H9 (cell line): ENCODE measurements around the gene SLC41A1. TPM values are rescaled to one million over a fixed set of nuclear protein-coding genes. Genes with fewer than 3 reads are reported as not detected.

Source experiments
- DNase-seq: peaks from one replicate; pipeline ENCODE4 v3.0.0-alpha.2; 2017
- H2AFZ ChIP-seq: one replicate; pipeline ENCODE4 v1.6.1; 2013; ENCODE audit warnings: mild to moderate bottlenecking, low read length, control low read depth, moderate library complexity
- H2AK5ac ChIP-seq: 2 replicates; pipeline ENCODE4 v1.6.1; 2013; ENCODE audit warnings: low read length, control low read depth, mixed read lengths; ENCODE audit not compliant: insufficient read length
- H2BK120ac ChIP-seq: one replicate; pipeline ENCODE4 v1.6.1; 2013; ENCODE audit warnings: low read depth, mild to moderate bottlenecking, low read length, control low read depth, inconsistent platforms; ENCODE audit not compliant: poor library complexity, severe bottlenecking
- H2BK12ac ChIP-seq: 2 replicates; pipeline ENCODE4 v1.6.1; 2013; ENCODE audit warnings: low read length, control low read depth, mixed read lengths, low read depth; ENCODE audit not compliant: insufficient read length
- H2BK15ac ChIP-seq: 2 replicates; pipeline ENCODE4 v1.6.1; 2013; ENCODE audit warnings: low read depth, low read length, control low read depth
- H2BK20ac ChIP-seq: one replicate; pipeline ENCODE4 v1.6.1; 2013; ENCODE audit warnings: low read depth, mild to moderate bottlenecking, low read length, control low read depth, inconsistent platforms; ENCODE audit not compliant: poor library complexity, severe bottlenecking
- H2BK5ac ChIP-seq: 2 replicates; pipeline ENCODE4 v1.6.1; 2013; ENCODE audit warnings: low read length, control low read depth, mixed read lengths; ENCODE audit not compliant: insufficient read length
- H3K14ac ChIP-seq: 2 replicates; pipeline ENCODE4 v1.6.1; 2013; ENCODE audit warnings: low read length, control low read depth; ENCODE audit not compliant: insufficient read depth
- H3K18ac ChIP-seq: 2 replicates; pipeline ENCODE4 v1.6.1; 2013; ENCODE audit warnings: low read depth, mild to moderate bottlenecking, mixed read lengths, low read length, control low read depth; ENCODE audit not compliant: insufficient read length
- H3K23ac ChIP-seq: 2 replicates; pipeline ENCODE4 v1.6.1; 2013; ENCODE audit warnings: low read length, control low read depth, mixed read lengths, low read depth; ENCODE audit not compliant: insufficient read length
- H3K23me2 ChIP-seq: 2 replicates; pipeline ENCODE4 v1.6.1; 2013; ENCODE audit warnings: low read depth, mild to moderate bottlenecking, mixed read lengths, low read length, control low read depth; ENCODE audit not compliant: insufficient read length, poor library complexity, severe bottlenecking
- H3K27ac ChIP-seq: 2 replicates; pipeline ENCODE4 v1.5.1; 2013; ENCODE audit warnings: low read length, control low read depth, mixed read lengths, low read depth; ENCODE audit not compliant: insufficient read length
- H3K27me3 ChIP-seq: 2 replicates; pipeline ENCODE4 v1.6.1; 2013; ENCODE audit warnings: low read length, control low read depth, inconsistent platforms; ENCODE audit not compliant: insufficient read depth
- H3K4ac ChIP-seq: 2 replicates; pipeline ENCODE4 v1.6.1; 2013; ENCODE audit warnings: low read depth, mild to moderate bottlenecking, control low read depth, inconsistent platforms, low read length, moderate library complexity
- H3K4me1 ChIP-seq: 2 replicates; pipeline ENCODE4 v1.6.1; 2013; ENCODE audit warnings: low read length, control low read depth, inconsistent platforms; ENCODE audit not compliant: insufficient read depth
- H3K4me2 ChIP-seq: 2 replicates; pipeline ENCODE4 v1.6.1; 2013; ENCODE audit warnings: low read length, control low read depth, mixed read lengths; ENCODE audit not compliant: insufficient read length, insufficient read depth
- H3K56ac ChIP-seq: 2 replicates; pipeline ENCODE4 v1.6.1; 2013; ENCODE audit warnings: low read depth, mild to moderate bottlenecking, mixed read lengths, low read length, control low read depth; ENCODE audit not compliant: insufficient read length
- H3K79me1 ChIP-seq: 2 replicates; pipeline ENCODE4 v1.6.1; 2013; ENCODE audit warnings: low read depth, mild to moderate bottlenecking, moderate library complexity, low read length, control low read depth, inconsistent platforms; ENCODE audit not compliant: insufficient read depth, poor library complexity, severe bottlenecking
- H3K79me2 ChIP-seq: 2 replicates; pipeline ENCODE4 v1.6.1; 2013; ENCODE audit warnings: low read length, control low read depth, inconsistent platforms; ENCODE audit not compliant: insufficient read depth
- H3K9ac ChIP-seq: 2 replicates; pipeline ENCODE4 v1.6.1; 2013; ENCODE audit warnings: low read length, control low read depth, mixed read lengths; ENCODE audit not compliant: insufficient read length; ENCODE audit errors: extremely low read depth
- H3K9me3 ChIP-seq: one replicate; pipeline ENCODE4 v1.6.1; 2013; ENCODE audit warnings: low read depth, low read length, inconsistent platforms; ENCODE audit not compliant: control insufficient read depth
- H3T11ph ChIP-seq: one replicate; pipeline ENCODE4 v1.6.1; 2013; ENCODE audit warnings: mild to moderate bottlenecking, low read length, control low read depth, inconsistent platforms
- H4K20me1 ChIP-seq: one replicate; pipeline ENCODE4 v1.6.1; 2013; ENCODE audit not compliant: control insufficient read depth, insufficient read length, insufficient read depth
- H4K5ac ChIP-seq: 2 replicates; pipeline ENCODE4 v1.6.1; 2013; ENCODE audit warnings: low read depth, mild to moderate bottlenecking, mixed read lengths, low read length, control low read depth; ENCODE audit not compliant: insufficient read length
- H4K8ac ChIP-seq: replicated peaks from 2 replicates; pipeline ENCODE4 v1.6.1; 2013; ENCODE audit warnings: low read length, control low read depth, mixed read lengths, low read depth; ENCODE audit not compliant: insufficient read length
- H4K91ac ChIP-seq: 2 replicates; pipeline ENCODE4 v1.6.1; 2013; ENCODE audit warnings: low read depth, mild to moderate bottlenecking, moderate library complexity, mixed read lengths, low read length, control low read depth; ENCODE audit not compliant: insufficient read length
- H3K27ac Mint-ChIP-seq, 3 experiments: 2 replicates in 2 of 3; 3 replicates in 1 of 3; pipeline ENCODE4 v1.8.0; 2020 to 2021; ENCODE audit warnings: mixed read lengths in 3 of 3, mild to moderate bottlenecking in 1 of 3, moderate library complexity in 1 of 3
- H3K27me3 Mint-ChIP-seq: 2 replicates; pipeline ENCODE4 v1.8.0; 2021; ENCODE audit warnings: low read depth, mild to moderate bottlenecking, moderate library complexity, mixed read lengths
- H3K36me3 Mint-ChIP-seq, 3 experiments: 2 replicates in 2 of 3; 3 replicates in 1 of 3; pipeline ENCODE4 v1.8.0; 2020 to 2021; ENCODE audit warnings: low read depth in 3 of 3, mixed read lengths in 3 of 3; ENCODE audit not compliant: insufficient read depth in 1 of 3
- H3K4me1 Mint-ChIP-seq, 2 experiments: 2 replicates each; pipeline ENCODE4 v1.8.0; 2020; ENCODE audit warnings: mixed read lengths in 2 of 2
- H3K4me3 Mint-ChIP-seq, 2 experiments: 2 replicates in 1 of 2; 3 replicates in 1 of 2; pipeline ENCODE4 v1.8.0; 2020 to 2021; ENCODE audit warnings: mild to moderate bottlenecking in 2 of 2, mixed read lengths in 2 of 2, moderate library complexity in 1 of 2
- H3K9me3 Mint-ChIP-seq, 2 experiments: 2 replicates in 1 of 2; 3 replicates in 1 of 2; pipeline ENCODE4 v1.8.0; 2020; ENCODE audit warnings: mild to moderate bottlenecking in 2 of 2, mixed read lengths in 2 of 2, moderate library complexity in 1 of 2
- WGBS: extraction: QIAGEN DNeasy Blood & Tissue Kit; methylation state at CpG from one replicate; pipeline ENCODE4 v1.1.7; 2013; ENCODE audit warnings: missing lambda C conversion rate, low lambda C conversion rate, mixed read lengths; ENCODE audit not compliant: insufficient read length; ENCODE audit errors: extremely low coverage; 5-methylcytosine and 5-hydroxymethylcytosine counted together
- total RNA-seq: library from RNA; stranded (reverse); gene quantifications from 2 replicates; pipeline ENCODE4 v1.2.1, GENCODE V29; 2021
- TF ChIP-seq, protein P1 (sequence below): fragments of 200-600 bp; sonication (generic); conservative IDR thresholded peaks from 3 replicates; pipeline ENCODE4 v1.8.0; 2021; ENCODE audit warnings: antibody characterized with exemption, mild to moderate bottlenecking

Gene SLC41A1
- total RNA-seq, 1 experiment from 2014 or later = 18.2 TPM

DNA sequence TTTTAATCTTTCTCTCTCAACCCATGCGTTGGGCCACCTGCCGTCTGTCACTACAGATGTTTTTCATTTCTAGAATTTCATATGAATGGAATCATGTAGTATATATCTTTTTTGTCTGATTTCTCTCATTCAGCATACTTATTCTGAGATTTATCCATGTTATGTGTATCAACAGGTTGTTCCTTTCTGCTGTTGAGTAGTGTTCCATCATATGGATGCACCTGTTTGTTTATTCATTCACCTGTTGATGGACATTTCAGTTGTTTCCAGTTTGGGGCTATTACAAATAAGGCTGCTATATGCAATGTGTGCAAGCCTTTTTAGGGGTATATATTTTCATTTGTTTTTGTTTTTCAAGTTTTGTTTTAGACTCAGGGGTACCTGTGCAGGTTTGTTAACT lies 9.4 kb upstream of the SLC41A1 start:
- TF ChIP-seq, protein P1, sequence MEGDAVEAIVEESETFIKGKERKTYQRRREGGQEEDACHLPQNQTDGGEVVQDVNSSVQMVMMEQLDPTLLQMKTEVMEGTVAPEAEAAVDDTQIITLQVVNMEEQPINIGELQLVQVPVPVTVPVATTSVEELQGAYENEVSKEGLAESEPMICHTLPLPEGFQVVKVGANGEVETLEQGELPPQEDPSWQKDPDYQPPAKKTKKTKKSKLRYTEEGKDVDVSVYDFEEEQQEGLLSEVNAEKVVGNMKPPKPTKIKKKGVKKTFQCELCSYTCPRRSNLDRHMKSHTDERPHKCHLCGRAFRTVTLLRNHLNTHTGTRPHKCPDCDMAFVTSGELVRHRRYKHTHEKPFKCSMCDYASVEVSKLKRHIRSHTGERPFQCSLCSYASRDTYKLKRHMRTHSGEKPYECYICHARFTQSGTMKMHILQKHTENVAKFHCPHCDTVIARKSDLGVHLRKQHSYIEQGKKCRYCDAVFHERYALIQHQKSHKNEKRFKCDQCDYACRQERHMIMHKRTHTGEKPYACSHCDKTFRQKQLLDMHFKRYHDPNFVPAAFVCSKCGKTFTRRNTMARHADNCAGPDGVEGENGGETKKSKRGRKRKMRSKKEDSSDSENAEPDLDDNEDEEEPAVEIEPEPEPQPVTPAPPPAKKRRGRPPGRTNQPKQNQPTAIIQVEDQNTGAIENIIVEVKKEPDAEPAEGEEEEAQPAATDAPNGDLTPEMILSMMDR = no peak
- H3K23me2 ChIP-seq = no peaks in the 10 kb centered on the region
- Mint-ChIP-seq H3K27me3 (no peaks in the 10 kb centered on the region), H3K36me3 (peaks cover 0 to 4% (median 4%) of the 10 kb centered on the region in 3 experiments; a peak in 3 of 7 replicates), H3K4me3 (no peak overlapping the region), H3K9me3 (peaks cover 4 to 5% of the 10 kb centered on the region in 2 experiments; a peak in 3 of 5 replicates), H3K27ac (no peak overlapping the region), H3K4me1 (peaks cover 28 to 30% of the 10 kb centered on the region in 2 experiments)
- no CpG with 5 or more reads among the region's 2 CpGs for WGBS
- H4K91ac ChIP-seq = no peak overlapping the region
- no peak overlapping the region for H2BK120ac ChIP-seq
- H3K4me2 ChIP-seq = no peak overlapping the region
- H3K4me1 ChIP-seq = no peaks in the 10 kb centered on the region
- no peak overlapping the region for H2AK5ac ChIP-seq
- no peak overlapping the region for H3K56ac ChIP-seq
- no peak overlapping the region for H3K18ac ChIP-seq
- DNase-seq = no peak
- H3K79me1 ChIP-seq = no peaks in the 10 kb centered on the region
- H3K9me3 ChIP-seq = no peaks in the 10 kb centered on the region
- no peak overlapping the region for H3K14ac ChIP-seq
- H2BK12ac ChIP-seq = no peak overlapping the region
- H3T11ph ChIP-seq = no peak overlapping the region
- H2BK5ac ChIP-seq = no peak overlapping the region
- H4K5ac ChIP-seq = no peak overlapping the region
- no peak overlapping the region for H4K8ac ChIP-seq
- H4K20me1 ChIP-seq = no peaks in the 10 kb centered on the region
- no peaks in the 10 kb centered on the region for H3K27me3 ChIP-seq
- no peak overlapping the region for H2AFZ ChIP-seq
- no peak overlapping the region for H3K9ac ChIP-seq
- H3K79me2 ChIP-seq = no peaks in the 10 kb centered on the region
- H2BK15ac ChIP-seq = no peak overlapping the region
- H2BK20ac ChIP-seq = no peak overlapping the region
- H3K23ac ChIP-seq = no peak overlapping the region
- no peak overlapping the region for H3K27ac ChIP-seq
- H3K4ac ChIP-seq = no peak overlapping the region
